Measurements from ENCODE around the gene RBPJ. TPM values are rescaled to one million over a fixed set of nuclear protein-coding genes. Genes with fewer than 3 reads are reported as not detected.

Gene RBPJ
- total RNA-seq, 4 donors from 2014 or later, result 28.7 to 65.6 (median 37.1) TPM

- Histone ChIP-seq H3K4me3 (no peak overlapping the region), H3K27ac (no peak overlapping the region), H3K4me1 (peaks cover 0 to 15% (median 0%) of the 10 kb centered on the region in 3 donors), H3K9me3 (no peaks in the 10 kb centered on the region), H3K36me3 (peaks cover 0 to 55% (median 0%) of the 10 kb centered on the region in 3 donors), H3K27me3 (no peaks in the 10 kb centered on the region)
- DNase-seq, result no peak
- whole genome bisulfite sequencing, 2 donors, result 64 to 81% methylated on average over 1 of the region's 1 CpG
- intact Hi-C loops (cut with DNase I), result no loop called here
- no peak for TF ChIP-seq CTCF (IDR thresholded peaks at IDR 0.05)
- no peak for TF ChIP-seq POLR2A (IDR thresholded peaks at IDR 0.05)
Measured at GRCh38 chr4:26418107-26418506, 97.3 kb downstream of the RBPJ start.

- 96 to 99% methylated on average over 9 of the region's 9 CpGs for WGBS, 2 donors
- H3K9me3 ChIP-seq, result no peaks in the 10 kb centered on the region
- no peak overlapping the region for H3K4me3 ChIP-seq
- H3K27me3 ChIP-seq, result no peaks in the 10 kb centered on the region
- H3K36me3 ChIP-seq, result peaks cover 0 to 53% (median 0%) of the 10 kb centered on the region in 3 donors
- peaks cover 0 to 10% (median 0%) of the 10 kb centered on the region in 3 donors for H3K4me1 ChIP-seq
- DNase-seq, result no peak
- no peak for TF ChIP-seq POLR2A (IDR thresholded peaks at IDR 0.05)
- no peak for TF ChIP-seq CTCF (IDR thresholded peaks at IDR 0.05)
- intact Hi-C loops (cut with DNase I), result no loop called here
- H3K27ac ChIP-seq, result no peak overlapping the region
Measured at GRCh38 chr4:26418850-26419249, 98.0 kb downstream of the RBPJ start.

- no peak for DNase-seq
- Histone ChIP-seq H3K4me1 (peaks cover 0 to 5% (median 0%) of the 10 kb centered on the region in 3 donors), H3K36me3 (peaks cover 0 to 60% (median 0%) of the 10 kb centered on the region in 3 donors), H3K9me3 (no peaks in the 10 kb centered on the region), H3K27ac (no peak overlapping the region), H3K27me3 (no peaks in the 10 kb centered on the region), H3K4me3 (no peak overlapping the region)
- TF ChIP-seq POLR2A (IDR thresholded peaks at IDR 0.05), result no peak
- no peak for TF ChIP-seq CTCF (IDR thresholded peaks at IDR 0.05)
- intact Hi-C loops (cut with DNase I), result no loop called here
- 83 to 90% methylated on average over 2 of the region's 2 CpGs for WGBS, 2 donors
Measured at GRCh38 chr4:26420438-26420837, 99.6 kb downstream of the RBPJ start.

- 31 to 56% methylated on average over 1 of the region's 1 CpG for WGBS, 2 donors
- DNase-seq, result no peak
- Histone ChIP-seq H3K36me3 (peaks cover 0 to 60% (median 0%) of the 10 kb centered on the region in 3 donors), H3K4me1 (peaks cover 0 to 5% (median 0%) of the 10 kb centered on the region in 3 donors), H3K4me3 (no peak overlapping the region), H3K27ac (no peak overlapping the region), H3K9me3 (no peaks in the 10 kb centered on the region), H3K27me3 (no peaks in the 10 kb centered on the region)
- no peak for TF ChIP-seq POLR2A (IDR thresholded peaks at IDR 0.05)
- no peak for TF ChIP-seq CTCF (IDR thresholded peaks at IDR 0.05)
- intact Hi-C loops (cut with DNase I), result no loop called here
Measured at GRCh38 chr4:26420913-26421312, 100.1 kb downstream of the RBPJ start.

- H3K9me3 ChIP-seq, result no peaks in the 10 kb centered on the region
- intact Hi-C loops (cut with DNase I), result no loop called here
- H3K36me3 ChIP-seq, result peaks cover 0 to 70% (median 0%) of the 10 kb centered on the region in 3 donors
- no peak overlapping the region for H3K4me3 ChIP-seq
- no peak for DNase-seq
- H3K27ac ChIP-seq, result no peak overlapping the region
- peaks cover 0 to 5% (median 0%) of the 10 kb centered on the region in 3 donors for H3K4me1 ChIP-seq
- H3K27me3 ChIP-seq, result no peaks in the 10 kb centered on the region
- 77 to 91% methylated on average over 2 of the region's 2 CpGs for WGBS, 2 donors
- no peak for TF ChIP-seq POLR2A (IDR thresholded peaks at IDR 0.05)
Measured at GRCh38 chr4:26424153-26424552, 103.3 kb downstream of the RBPJ start.

- intact Hi-C loops (cut with DNase I), result no loop called here
- no peak for DNase-seq
- TF ChIP-seq CTCF (IDR thresholded peaks at IDR 0.05), result peak in 1 of 6 experiments; percentile 19
- TF ChIP-seq POLR2A (IDR thresholded peaks at IDR 0.05), result no peak
- H3K4me1 ChIP-seq, result peaks cover 0 to 5% (median 0%) of the 10 kb centered on the region in 3 donors
- 86 to 96% methylated on average over 3 of the region's 3 CpGs for WGBS, 2 donors
- H3K27me3 ChIP-seq, result no peaks in the 10 kb centered on the region
- no peaks in the 10 kb centered on the region for H3K9me3 ChIP-seq
- no peak overlapping the region for H3K27ac ChIP-seq
- peaks cover 0 to 77% (median 0%) of the 10 kb centered on the region in 3 donors for H3K36me3 ChIP-seq
- H3K4me3 ChIP-seq, result no peak overlapping the region
Measured at GRCh38 chr4:26424838-26425237, 104.0 kb downstream of the RBPJ start.

Measured in esophagus squamous epithelium (tissue), 5 donors.